ENCODE results near the gene RELCH.
A peak's percentile ranks its signal among the peaks of the same experiment; 100 is the strongest.

Gene RELCH

GRCh38 chr18:62248313-62248712 is 61.3 kb downstream of the RELCH start:
- Histone ChIP-seq H3K27me3 (replicated peaks) (no peaks in the 10 kb centered on the region), H3K4me3 (ENCODE audit: low read depth, low read length) (no peak overlapping the region), H3K36me3 (replicated peaks) (peaks cover 8% of the 10 kb centered on the region), H3K27ac (no peak overlapping the region)
- TF ChIP-seq CTCF (IDR thresholded peaks at IDR 0.05; ENCODE audit: low read depth, low read length, missing control alignments): no peak
- no peak for DNase-seq
- in situ Hi-C loops (cut with HindIII; ENCODE audit: low pct_ligation_motif_present, low sequenced_read_pairs): no loop called here

- peak; percentile 80 for DNase-seq
- Histone ChIP-seq H3K27ac (no peak overlapping the region), H3K4me3 (ENCODE audit: low read depth, low read length) (no peak overlapping the region), H3K27me3 (replicated peaks) (no peaks in the 10 kb centered on the region), H3K36me3 (replicated peaks) (peaks cover 8% of the 10 kb centered on the region)
- TF ChIP-seq CTCF (IDR thresholded peaks at IDR 0.05; ENCODE audit: low read depth, low read length, missing control alignments): peak; percentile 83
- in situ Hi-C loops (cut with HindIII; ENCODE audit: low pct_ligation_motif_present, low sequenced_read_pairs): no loop called here
These were observed 62.5 kb downstream of the RELCH start for GRCh38 chr18:62249478-62250097.

GRCh38 chr18:62250475-62250874 is 63.4 kb downstream of the RELCH start:
- peaks cover 3% of the 10 kb centered on the region for H3K36me3 ChIP-seq (replicated peaks)
- in situ Hi-C loops (cut with HindIII; ENCODE audit: low pct_ligation_motif_present, low sequenced_read_pairs): no loop called here
- H3K27me3 ChIP-seq (replicated peaks): no peaks in the 10 kb centered on the region
- H3K27ac ChIP-seq: no peak overlapping the region
- DNase-seq: no peak
- no peak overlapping the region for H3K4me3 ChIP-seq (ENCODE audit: low read depth, low read length)
- TF ChIP-seq CTCF (IDR thresholded peaks at IDR 0.05; ENCODE audit: low read depth, low read length, missing control alignments): no peak

GRCh38 chr18:62258093-62258492 is 71.0 kb downstream of the RELCH start:
- Histone ChIP-seq H3K27ac (no peak overlapping the region), H3K4me3 (ENCODE audit: low read depth, low read length) (no peak overlapping the region), H3K36me3 (replicated peaks) (peaks cover 15% of the 10 kb centered on the region), H3K27me3 (replicated peaks) (no peaks in the 10 kb centered on the region)
- DNase-seq: no peak
- TF ChIP-seq CTCF (IDR thresholded peaks at IDR 0.05; ENCODE audit: low read depth, low read length, missing control alignments): no peak
- in situ Hi-C loops (cut with HindIII; ENCODE audit: low pct_ligation_motif_present, low sequenced_read_pairs): no loop called here

GRCh38 chr18:62258616-62259015 is 71.6 kb downstream of the RELCH start:
- no peak for TF ChIP-seq CTCF (IDR thresholded peaks at IDR 0.05; ENCODE audit: low read depth, low read length, missing control alignments)
- no peak overlapping the region for H3K27ac ChIP-seq
- in situ Hi-C loops (cut with HindIII; ENCODE audit: low pct_ligation_motif_present, low sequenced_read_pairs): no loop called here
- H3K36me3 ChIP-seq (replicated peaks): peaks cover 15% of the 10 kb centered on the region
- H3K4me3 ChIP-seq (ENCODE audit: low read depth, low read length): no peak overlapping the region
- DNase-seq: no peak
- H3K27me3 ChIP-seq (replicated peaks): no peaks in the 10 kb centered on the region

- Histone ChIP-seq H3K27me3 (replicated peaks) (no peaks in the 10 kb centered on the region), H3K36me3 (replicated peaks) (peaks cover 19% of the 10 kb centered on the region), H3K27ac (no peak overlapping the region), H3K4me3 (ENCODE audit: low read depth, low read length) (no peak overlapping the region)
- in situ Hi-C loops (cut with HindIII; ENCODE audit: low pct_ligation_motif_present, low sequenced_read_pairs): no loop called here
- TF ChIP-seq CTCF (IDR thresholded peaks at IDR 0.05; ENCODE audit: low read depth, low read length, missing control alignments): no peak
- DNase-seq: no peak
These were observed 75.0 kb downstream of the RELCH start for GRCh38 chr18:62262061-62262460.

Data from brain microvascular endothelial cell (primary cell).